GM23338 (cell line): ENCODE measurements around the gene CCDC183. TPM values are rescaled to one million over a fixed set of nuclear protein-coding genes. Genes with fewer than 3 reads are reported as not detected.

Source experiments
- ATAC-seq: fragments of 200-7000 bp; cut with Tn5 transposase; 3 replicates; pipeline ENCODE4 v1.9.1; 2020
- DNase-seq: peaks from one replicate; pipeline ENCODE4 v3.0.0-alpha.2; 2015; ENCODE audit warnings: low spot score
- H2AFZ ChIP-seq: fragments of 200-600 bp; sonication (generic); 2 replicates; pipeline ENCODE4 v1.8.0; 2016; ENCODE audit warnings: antibody characterized with exemption, mild to moderate bottlenecking, moderate library complexity
- H3F3A ChIP-seq: fragments of 200-600 bp; sonication (generic); replicated peaks from 2 replicates; pipeline ENCODE4 v1.8.0; 2017; ENCODE audit warnings: antibody characterized with exemption, mixed run types, low read depth
- H3K27ac ChIP-seq: fragments of 200-600 bp; sonication (generic); 2 replicates; pipeline ENCODE4 v1.6.1; 2016; ENCODE audit warnings: low read depth
- H3K27me3 ChIP-seq: fragments of 200-600 bp; sonication (generic); 2 replicates; pipeline ENCODE4 v1.8.0; 2016; ENCODE audit warnings: mild to moderate bottlenecking, mixed run types, moderate library complexity; ENCODE audit not compliant: insufficient read depth
- H3K36me3 ChIP-seq: fragments of 200-600 bp; sonication (generic); 2 replicates; pipeline ENCODE4 v1.8.0; 2016; ENCODE audit warnings: mild to moderate bottlenecking; ENCODE audit not compliant: insufficient read depth
- H3K4me1 ChIP-seq: fragments of 200-600 bp; sonication (generic); 2 replicates; pipeline ENCODE4 v1.8.0; 2016; ENCODE audit warnings: mild to moderate bottlenecking, moderate library complexity; ENCODE audit not compliant: insufficient read depth
- H3K4me2 ChIP-seq: fragments of 200-600 bp; sonication (generic); 2 replicates; pipeline ENCODE4 v1.7.1; 2017; ENCODE audit warnings: mixed run types
- H3K4me3 ChIP-seq: fragments of 200-600 bp; sonication (generic); 2 replicates; pipeline ENCODE4 v1.6.1; 2016; ENCODE audit warnings: mixed run types
- H3K79me2 ChIP-seq: fragments of 200-600 bp; sonication (generic); replicated peaks from 2 replicates; pipeline ENCODE4 v1.8.0; 2017; ENCODE audit warnings: mild to moderate bottlenecking; ENCODE audit not compliant: insufficient read depth
- H3K9me2 ChIP-seq: fragments of 200-600 bp; sonication (generic); 2 replicates; pipeline ENCODE4 v1.8.0; 2017; ENCODE audit not compliant: insufficient read depth
- H4K20me1 ChIP-seq: fragments of 200-600 bp; sonication (generic); replicated peaks from 2 replicates; pipeline ENCODE4 v1.8.0; 2017; ENCODE audit warnings: mild to moderate bottlenecking; ENCODE audit not compliant: insufficient read depth
- H3K27ac Mint-ChIP-seq: 2 replicates; pipeline ENCODE4 v1.8.0; 2020; ENCODE audit warnings: inconsistent platforms, mild to moderate bottlenecking, moderate library complexity, mixed read lengths
- H3K27me3 Mint-ChIP-seq: 3 replicates; pipeline ENCODE4 v1.8.0; 2022; ENCODE audit warnings: low read depth, mild to moderate bottlenecking, moderate library complexity, mixed read lengths, inconsistent platforms; ENCODE audit not compliant: insufficient read depth, poor library complexity
- H3K36me3 Mint-ChIP-seq: 3 replicates; pipeline ENCODE4 v1.8.0; 2021; ENCODE audit warnings: low read depth, mild to moderate bottlenecking, inconsistent platforms, moderate library complexity, mixed read lengths
- H3K4me1 Mint-ChIP-seq: 3 replicates; pipeline ENCODE4 v1.8.0; 2020; ENCODE audit warnings: mild to moderate bottlenecking, inconsistent platforms, mixed read lengths
- H3K4me3 Mint-ChIP-seq: 3 replicates; pipeline ENCODE4 v1.8.0; 2021; ENCODE audit warnings: moderate library complexity, mild to moderate bottlenecking, inconsistent platforms, mixed read lengths
- H3K9me3 Mint-ChIP-seq: 3 replicates; pipeline ENCODE4 v1.8.0; 2020; ENCODE audit warnings: moderate library complexity, mild to moderate bottlenecking, inconsistent platforms, mixed read lengths
- CREB1 ChIP-seq: fragments of 250-450 bp; sonication (Bioruptor Pico); IDR thresholded peaks from 2 replicates; pipeline ENCODE4 v1.5.0; 2020; ENCODE audit warnings: low read depth, mild to moderate bottlenecking, moderate library complexity
- ETS1 ChIP-seq: IDR thresholded peaks from 2 replicates; pipeline ENCODE4 v1.6.1; 2016; ENCODE audit warnings: antibody characterized with exemption
- EZH2 ChIP-seq: fragments of 200-600 bp; sonication (generic); IDR thresholded peaks from one replicate; pipeline ENCODE4 v1.8.0; 2017; ENCODE audit warnings: antibody characterized with exemption, mild to moderate bottlenecking, low read depth; ENCODE audit not compliant: unreplicated experiment
- EZH2phosphoT487 ChIP-seq: fragments of 200-600 bp; sonication (generic); IDR thresholded peaks from one replicate; pipeline ENCODE4 v1.8.1; 2018; ENCODE audit warnings: antibody characterized with exemption; ENCODE audit not compliant: unreplicated experiment
- JUNB ChIP-seq: IDR thresholded peaks from one replicate; pipeline ENCODE4 v1.6.1; 2016; ENCODE audit warnings: antibody characterized with exemption; ENCODE audit not compliant: unreplicated experiment
- NANOG ChIP-seq: IDR thresholded peaks from 2 replicates; pipeline ENCODE4 v1.6.1; 2016; ENCODE audit warnings: antibody characterized with exemption, borderline replicate concordance
- POLR2AphosphoS5 ChIP-seq: IDR thresholded peaks from 2 replicates; pipeline ENCODE4 v1.6.1; 2016; ENCODE audit warnings: antibody characterized with exemption, low read depth
- STAT1 ChIP-seq: IDR thresholded peaks from one replicate; pipeline ENCODE4 v1.6.1; 2016; ENCODE audit warnings: antibody characterized with exemption; ENCODE audit not compliant: unreplicated experiment
- ZNF114 ChIP-seq: fragments of 250-450 bp; sonication (Bioruptor Pico); IDR thresholded peaks from 2 replicates; pipeline ENCODE4 v1.5.0; 2020; ENCODE audit warnings: mild to moderate bottlenecking, moderate library complexity
- ZNF331 ChIP-seq: fragments of 250-450 bp; sonication (Bioruptor Pico); IDR thresholded peaks from 2 replicates; pipeline ENCODE4 v1.5.0; 2020; ENCODE audit warnings: low read depth, mild to moderate bottlenecking, moderate library complexity
- ZNF462 ChIP-seq: fragments of 250-450 bp; sonication (Bioruptor Pico); IDR thresholded peaks from 2 replicates; pipeline ENCODE4 v1.5.0; 2020; ENCODE audit warnings: mild to moderate bottlenecking, moderate library complexity
- polyA plus RNA-seq: library from polyadenylated mRNA; unstranded; fragments of >200 nt; fragmentation: Nextera tagmentation; extraction: Ambion mirVana; gene quantifications from 2 replicates; pipeline ENCODE4 v1.2.1, GENCODE V29; 2016
- total RNA-seq: library from RNA; depleted of rRNA; stranded (reverse); fragments of >200 nt; shearing (Covaris generic); gene quantifications from 2 replicates; pipeline ENCODE4 v1.2.3, GENCODE V29; 2014
- TF ChIP-seq, protein P1 (sequence below): IDR thresholded peaks from one replicate; pipeline ENCODE4 v1.6.1; 2018; ENCODE audit warnings: antibody characterized with exemption; ENCODE audit not compliant: unreplicated experiment
- TF ChIP-seq, protein P2 (sequence below), 2 experiments: fragments of 200-600 bp in 1 of 2; sonication (generic) in 1 of 2; conservative IDR thresholded peaks; 2 replicates each; pipeline versions ENCODE4 v1.5.1 to v1.6.1; 2016 to 2017; ENCODE audit warnings: antibody characterized with exemption in 2 of 2, low read depth in 2 of 2, mild to moderate bottlenecking in 2 of 2, moderate library complexity in 1 of 2

Gene CCDC183
- total and polyA plus RNA-seq, 2 experiments from 2014 or later = 1.1 to 1.2 TPM

GRCh38 chr9:136761545-136761981 lies 34.6 kb upstream of the CCDC183 start:
- no peaks in the 10 kb centered on the region for H3K36me3 Mint-ChIP-seq
- no peaks in the 10 kb centered on the region for H3K9me2 ChIP-seq
- H3K4me2 ChIP-seq = no peak overlapping the region
- peaks cover 13% of the 10 kb centered on the region for H3K4me1 Mint-ChIP-seq
- H2AFZ ChIP-seq = no peak overlapping the region
- no peak overlapping the region for H3K4me3 Mint-ChIP-seq
- DNase-seq (no peak), ATAC-seq (no peak)
- H3K36me3 ChIP-seq = no peaks in the 10 kb centered on the region
- peaks cover 5% of the 10 kb centered on the region for H3K27me3 Mint-ChIP-seq
- H3F3A ChIP-seq = 0 out of 2 replicates have a peak, but pooled peaks cover 5% of the 10 kb centered on the region
- H3K27ac Mint-ChIP-seq = no peak overlapping the region
- H3K9me3 Mint-ChIP-seq = peaks cover 1% of the 10 kb centered on the region
- no peaks in the 10 kb centered on the region for H4K20me1 ChIP-seq
- no peaks in the 10 kb centered on the region for H3K4me1 ChIP-seq
- no peaks in the 10 kb centered on the region for H3K79me2 ChIP-seq
- no peaks in the 10 kb centered on the region for H3K27me3 ChIP-seq
- H3K4me3 ChIP-seq = no peak overlapping the region
- no peak overlapping the region for H3K27ac ChIP-seq
- TF ChIP-seq CREB1 (CRISPR knock-in tag) = no peak
- TF ChIP-seq ETS1 = no peak
- no peak for TF ChIP-seq POLR2AphosphoS5
- TF ChIP-seq, protein P1, sequence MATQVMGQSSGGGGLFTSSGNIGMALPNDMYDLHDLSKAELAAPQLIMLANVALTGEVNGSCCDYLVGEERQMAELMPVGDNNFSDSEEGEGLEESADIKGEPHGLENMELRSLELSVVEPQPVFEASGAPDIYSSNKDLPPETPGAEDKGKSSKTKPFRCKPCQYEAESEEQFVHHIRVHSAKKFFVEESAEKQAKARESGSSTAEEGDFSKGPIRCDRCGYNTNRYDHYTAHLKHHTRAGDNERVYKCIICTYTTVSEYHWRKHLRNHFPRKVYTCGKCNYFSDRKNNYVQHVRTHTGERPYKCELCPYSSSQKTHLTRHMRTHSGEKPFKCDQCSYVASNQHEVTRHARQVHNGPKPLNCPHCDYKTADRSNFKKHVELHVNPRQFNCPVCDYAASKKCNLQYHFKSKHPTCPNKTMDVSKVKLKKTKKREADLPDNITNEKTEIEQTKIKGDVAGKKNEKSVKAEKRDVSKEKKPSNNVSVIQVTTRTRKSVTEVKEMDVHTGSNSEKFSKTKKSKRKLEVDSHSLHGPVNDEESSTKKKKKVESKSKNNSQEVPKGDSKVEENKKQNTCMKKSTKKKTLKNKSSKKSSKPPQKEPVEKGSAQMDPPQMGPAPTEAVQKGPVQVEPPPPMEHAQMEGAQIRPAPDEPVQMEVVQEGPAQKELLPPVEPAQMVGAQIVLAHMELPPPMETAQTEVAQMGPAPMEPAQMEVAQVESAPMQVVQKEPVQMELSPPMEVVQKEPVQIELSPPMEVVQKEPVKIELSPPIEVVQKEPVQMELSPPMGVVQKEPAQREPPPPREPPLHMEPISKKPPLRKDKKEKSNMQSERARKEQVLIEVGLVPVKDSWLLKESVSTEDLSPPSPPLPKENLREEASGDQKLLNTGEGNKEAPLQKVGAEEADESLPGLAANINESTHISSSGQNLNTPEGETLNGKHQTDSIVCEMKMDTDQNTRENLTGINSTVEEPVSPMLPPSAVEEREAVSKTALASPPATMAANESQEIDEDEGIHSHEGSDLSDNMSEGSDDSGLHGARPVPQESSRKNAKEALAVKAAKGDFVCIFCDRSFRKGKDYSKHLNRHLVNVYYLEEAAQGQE = no peak
- TF ChIP-seq ZNF114 (CRISPR knock-in tag) = no peak
- TF ChIP-seq NANOG = no peak
- TF ChIP-seq ZNF331 (CRISPR knock-in tag) = no peak
- no peak for TF ChIP-seq EZH2phosphoT487
- no peak for TF ChIP-seq EZH2
- TF ChIP-seq ZNF462 = no peak
- no peak for TF ChIP-seq JUNB
- TF ChIP-seq STAT1 = no peak
- TF ChIP-seq, protein P2, sequence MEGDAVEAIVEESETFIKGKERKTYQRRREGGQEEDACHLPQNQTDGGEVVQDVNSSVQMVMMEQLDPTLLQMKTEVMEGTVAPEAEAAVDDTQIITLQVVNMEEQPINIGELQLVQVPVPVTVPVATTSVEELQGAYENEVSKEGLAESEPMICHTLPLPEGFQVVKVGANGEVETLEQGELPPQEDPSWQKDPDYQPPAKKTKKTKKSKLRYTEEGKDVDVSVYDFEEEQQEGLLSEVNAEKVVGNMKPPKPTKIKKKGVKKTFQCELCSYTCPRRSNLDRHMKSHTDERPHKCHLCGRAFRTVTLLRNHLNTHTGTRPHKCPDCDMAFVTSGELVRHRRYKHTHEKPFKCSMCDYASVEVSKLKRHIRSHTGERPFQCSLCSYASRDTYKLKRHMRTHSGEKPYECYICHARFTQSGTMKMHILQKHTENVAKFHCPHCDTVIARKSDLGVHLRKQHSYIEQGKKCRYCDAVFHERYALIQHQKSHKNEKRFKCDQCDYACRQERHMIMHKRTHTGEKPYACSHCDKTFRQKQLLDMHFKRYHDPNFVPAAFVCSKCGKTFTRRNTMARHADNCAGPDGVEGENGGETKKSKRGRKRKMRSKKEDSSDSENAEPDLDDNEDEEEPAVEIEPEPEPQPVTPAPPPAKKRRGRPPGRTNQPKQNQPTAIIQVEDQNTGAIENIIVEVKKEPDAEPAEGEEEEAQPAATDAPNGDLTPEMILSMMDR (conservative IDR thresholded peaks at IDR 0.05; ENCODE audit: low read depth in 2 of 2) = no peak
